ENCODE measurements around the gene PSMG2.
"Not testable (repeated sequence)": the region's sequence is repeated elsewhere in the genome, so short reads cannot be mapped to it uniquely, and the experiment has no call there.

The PSMG2 gene

GRCh38 chr18:12754511-12754910, 51.7 kb downstream of the PSMG2 start:
- Histone ChIP-seq H3K9me2 (replicated peaks; ENCODE audit: low read depth, low read length) (no peaks in the 10 kb centered on the region), H3F3A (ENCODE audit: low read depth) (no peaks in the 10 kb centered on the region), H3K4me2 (ENCODE audit: low read depth, low read length, poor library complexity, severe bottlenecking) (no peak overlapping the region), H4K20me1 (ENCODE audit: insufficient read depth, low read length, poor library complexity, severe bottlenecking) (no peaks in the 10 kb centered on the region), H3K36me3 (ENCODE audit: insufficient read depth, low read length) (no peaks in the 10 kb centered on the region), H2AFZ (ENCODE audit: low read length) (no peak overlapping the region), H3K27me3 (ENCODE audit: insufficient read depth, low read length, poor library complexity, severe bottlenecking) (no peaks in the 10 kb centered on the region), H3K9me3 (ENCODE audit: insufficient read depth, low read depth, low read length) (no peaks in the 10 kb centered on the region), H3K4me3 (ENCODE audit: low read length, poor library complexity, severe bottlenecking) (no peak overlapping the region), H3K4me1 (ENCODE audit: insufficient read depth, low read length, poor library complexity, severe bottlenecking) (peaks cover 17% of the 10 kb centered on the region), H3K9ac (ENCODE audit: low read depth, low read length, poor library complexity, severe bottlenecking) (no peak overlapping the region), H3K79me2 (ENCODE audit: insufficient read depth, low read length) (no peaks in the 10 kb centered on the region)
- TF ChIP-seq EZH2phosphoT487 (IDR thresholded peaks at IDR 0.05; ENCODE audit: borderline replicate concordance) (no peak), CTCF (conservative IDR thresholded peaks at IDR 0.05; ENCODE audit: low read length) (no peak)

- H3K27me3 ChIP-seq (ENCODE audit: insufficient read depth, low read length, poor library complexity, severe bottlenecking); H3K9ac ChIP-seq (ENCODE audit: low read depth, low read length, poor library complexity, severe bottlenecking); H3K4me1 ChIP-seq (ENCODE audit: insufficient read depth, low read length, poor library complexity, severe bottlenecking); H3K4me2 ChIP-seq (ENCODE audit: low read depth, low read length, poor library complexity, severe bottlenecking); H3K4me3 ChIP-seq (ENCODE audit: low read length, poor library complexity, severe bottlenecking); H2AFZ ChIP-seq (ENCODE audit: low read length); H4K20me1 ChIP-seq (ENCODE audit: insufficient read depth, low read length, poor library complexity, severe bottlenecking); H3K79me2 ChIP-seq (ENCODE audit: insufficient read depth, low read length); H3K36me3 ChIP-seq (ENCODE audit: insufficient read depth, low read length); H3F3A ChIP-seq (ENCODE audit: low read depth); H3K9me3 ChIP-seq (ENCODE audit: insufficient read depth, low read depth, low read length); H3K9me2 ChIP-seq (replicated peaks; ENCODE audit: low read depth, low read length): not testable (repeated sequence)
Observed at GRCh38 chr18:12755606-12756005, 52.8 kb downstream of the PSMG2 start.

- not testable (repeated sequence) for H3K9me3 ChIP-seq (ENCODE audit: insufficient read depth, low read depth, low read length); H3K79me2 ChIP-seq (ENCODE audit: insufficient read depth, low read length); H3K9me2 ChIP-seq (replicated peaks; ENCODE audit: low read depth, low read length); H3K36me3 ChIP-seq (ENCODE audit: insufficient read depth, low read length); H3K4me1 ChIP-seq (ENCODE audit: insufficient read depth, low read length, poor library complexity, severe bottlenecking); H3K4me2 ChIP-seq (ENCODE audit: low read depth, low read length, poor library complexity, severe bottlenecking); H3F3A ChIP-seq (ENCODE audit: low read depth); H2AFZ ChIP-seq (ENCODE audit: low read length); H3K4me3 ChIP-seq (ENCODE audit: low read length, poor library complexity, severe bottlenecking); H3K27me3 ChIP-seq (ENCODE audit: insufficient read depth, low read length, poor library complexity, severe bottlenecking); H4K20me1 ChIP-seq (ENCODE audit: insufficient read depth, low read length, poor library complexity, severe bottlenecking); H3K9ac ChIP-seq (ENCODE audit: low read depth, low read length, poor library complexity, severe bottlenecking)
Observed at GRCh38 chr18:12756619-12757239, 53.9 kb downstream of the PSMG2 start.

GRCh38 chr18:12758566-12758965, 55.7 kb downstream of the PSMG2 start:
- H3K4me2 ChIP-seq (ENCODE audit: low read depth, low read length, poor library complexity, severe bottlenecking); H3K9ac ChIP-seq (ENCODE audit: low read depth, low read length, poor library complexity, severe bottlenecking); H3F3A ChIP-seq (ENCODE audit: low read depth); H3K79me2 ChIP-seq (ENCODE audit: insufficient read depth, low read length); H3K36me3 ChIP-seq (ENCODE audit: insufficient read depth, low read length); H2AFZ ChIP-seq (ENCODE audit: low read length); H3K9me2 ChIP-seq (replicated peaks; ENCODE audit: low read depth, low read length); H3K4me1 ChIP-seq (ENCODE audit: insufficient read depth, low read length, poor library complexity, severe bottlenecking); H3K9me3 ChIP-seq (ENCODE audit: insufficient read depth, low read depth, low read length); H4K20me1 ChIP-seq (ENCODE audit: insufficient read depth, low read length, poor library complexity, severe bottlenecking); H3K4me3 ChIP-seq (ENCODE audit: low read length, poor library complexity, severe bottlenecking); H3K27me3 ChIP-seq (ENCODE audit: insufficient read depth, low read length, poor library complexity, severe bottlenecking): not testable (repeated sequence)

- Histone ChIP-seq H3K4me3 (ENCODE audit: low read length, poor library complexity, severe bottlenecking) (no peak overlapping the region), H3K9me3 (ENCODE audit: insufficient read depth, low read depth, low read length) (no peaks in the 10 kb centered on the region), H2AFZ (ENCODE audit: low read length) (no peak overlapping the region), H3K4me2 (ENCODE audit: low read depth, low read length, poor library complexity, severe bottlenecking) (no peak overlapping the region), H4K20me1 (ENCODE audit: insufficient read depth, low read length, poor library complexity, severe bottlenecking) (no peaks in the 10 kb centered on the region), H3K79me2 (ENCODE audit: insufficient read depth, low read length) (no peaks in the 10 kb centered on the region), H3K27me3 (ENCODE audit: insufficient read depth, low read length, poor library complexity, severe bottlenecking) (no peaks in the 10 kb centered on the region), H3K9me2 (replicated peaks; ENCODE audit: low read depth, low read length) (no peaks in the 10 kb centered on the region), H3K9ac (ENCODE audit: low read depth, low read length, poor library complexity, severe bottlenecking) (no peak overlapping the region), H3F3A (ENCODE audit: low read depth) (no peaks in the 10 kb centered on the region), H3K36me3 (ENCODE audit: insufficient read depth, low read length) (no peaks in the 10 kb centered on the region), H3K4me1 (ENCODE audit: insufficient read depth, low read length, poor library complexity, severe bottlenecking) (no peaks in the 10 kb centered on the region)
- no peak for TF ChIP-seq EZH2phosphoT487 (IDR thresholded peaks at IDR 0.05; ENCODE audit: borderline replicate concordance)
- no peak for TF ChIP-seq CTCF (conservative IDR thresholded peaks at IDR 0.05; ENCODE audit: low read length)
Observed at GRCh38 chr18:12765126-12765525, 62.3 kb downstream of the PSMG2 start.

Data from Loucy (cell line).